GM19452 (cell line): ENCODE data around the gene LDAH.

Source experiments
- ATAC-seq: cut with Tn5 transposase; IDR thresholded peaks from one replicate; pipeline ENCODE4 v1.9.1; 2021; ENCODE audit not compliant: unreplicated experiment

Gene LDAH

DNA sequence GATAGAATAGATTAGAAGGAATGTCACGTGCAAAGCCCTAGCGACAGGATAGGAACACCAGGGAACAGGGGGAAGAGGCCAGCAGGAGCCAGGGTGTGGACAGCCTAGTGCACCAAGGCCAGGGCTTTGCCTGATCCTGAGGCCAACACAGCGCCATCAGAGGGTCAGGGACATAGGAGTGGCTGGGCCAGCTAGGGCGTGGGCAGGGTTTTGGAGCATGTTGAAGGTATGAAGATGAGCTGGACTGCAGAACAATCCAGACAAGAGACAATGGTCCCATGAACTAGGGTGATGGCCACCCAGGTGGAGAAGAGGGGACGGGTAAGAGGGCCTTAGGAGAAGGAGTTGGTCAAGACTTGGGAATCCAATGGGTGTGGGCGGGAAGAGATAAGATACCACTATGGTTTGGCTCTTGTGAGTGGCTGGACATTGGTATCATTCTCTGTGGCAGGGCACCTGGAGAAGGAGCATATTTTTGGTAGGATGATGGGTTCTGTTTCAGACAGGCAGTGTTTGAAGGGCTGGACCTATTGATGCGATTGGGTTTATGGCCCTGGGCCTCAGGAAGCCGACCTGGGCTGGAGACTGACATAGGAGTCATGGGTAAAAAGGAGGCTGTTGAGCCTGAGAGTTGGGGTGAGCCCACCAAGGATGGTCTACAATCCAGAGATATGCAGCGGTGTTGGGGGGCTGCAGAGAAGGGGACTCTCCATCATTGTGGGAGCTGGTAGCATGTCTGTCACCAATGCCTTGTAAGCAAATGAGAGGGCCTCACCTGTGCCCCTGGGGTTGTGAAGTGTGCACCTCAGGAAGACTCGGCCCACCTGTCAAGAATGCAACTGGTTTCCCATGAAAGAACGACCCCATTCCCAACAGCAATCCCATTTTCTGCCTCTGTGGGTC lies 170.0 kb downstream of the LDAH start:
- no peak for ATAC-seq

DNA sequence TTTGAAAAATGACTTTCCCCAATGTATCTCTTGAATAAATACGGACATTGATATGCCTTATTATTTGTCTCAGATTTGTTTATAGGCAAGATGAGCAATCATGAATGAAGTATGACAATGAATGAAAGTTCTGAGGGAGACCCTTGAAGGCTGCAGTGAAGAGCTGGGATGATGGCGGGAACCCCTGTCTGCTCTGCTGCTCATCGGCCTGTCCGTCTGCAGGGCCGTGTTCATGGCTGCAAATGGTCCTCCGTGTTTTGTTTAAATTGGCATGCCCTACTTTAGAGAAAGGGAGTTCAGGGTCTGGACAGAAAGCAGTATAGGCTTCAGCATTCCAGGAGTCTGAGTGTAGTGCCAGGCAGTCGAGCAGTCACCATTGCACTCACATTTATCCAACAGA lies 170.8 kb downstream of the LDAH start:
- ATAC-seq: no peak

DNA sequence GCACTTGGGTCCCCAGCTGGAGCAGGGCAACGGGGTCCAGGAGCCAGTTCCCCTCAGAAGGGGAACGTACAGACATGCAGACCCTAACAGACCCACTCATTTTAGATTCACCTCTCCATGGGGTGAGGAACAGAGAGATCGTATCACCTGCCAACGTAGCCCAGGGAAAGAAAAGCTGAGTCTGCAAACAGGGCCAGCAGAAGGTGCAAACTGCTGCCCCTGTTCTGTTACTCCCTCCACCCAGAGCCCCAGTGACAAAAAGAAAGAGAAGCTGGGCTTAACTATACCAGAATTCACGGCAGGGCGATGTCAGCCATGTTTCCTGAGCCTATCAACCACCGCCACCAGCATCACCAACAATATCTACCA lies 171.2 kb downstream of the LDAH start:
- no peak for ATAC-seq

- ATAC-seq: peak; percentile 96
Observed at GRCh38 chr2:20650877-20651730, 171.8 kb downstream of the LDAH start, which contains the start of gene HS1BP3. Gene HS1BP3, minus strand, starts transcription at chr2:20651098. Its CDS starts 35 bp downstream, at chr2:20651063.

- ATAC-seq: peak; percentile 13
Observed at GRCh38 chr2:20650393-20650876, 172.5 kb downstream of the LDAH start.

GRCh38 chr2:20649976-20650375 lies 172.9 kb downstream of the LDAH start:
- no peak for ATAC-seq

- ATAC-seq: no peak
Observed at GRCh38 chr2:20649576-20649975, 173.3 kb downstream of the LDAH start.

DNA sequence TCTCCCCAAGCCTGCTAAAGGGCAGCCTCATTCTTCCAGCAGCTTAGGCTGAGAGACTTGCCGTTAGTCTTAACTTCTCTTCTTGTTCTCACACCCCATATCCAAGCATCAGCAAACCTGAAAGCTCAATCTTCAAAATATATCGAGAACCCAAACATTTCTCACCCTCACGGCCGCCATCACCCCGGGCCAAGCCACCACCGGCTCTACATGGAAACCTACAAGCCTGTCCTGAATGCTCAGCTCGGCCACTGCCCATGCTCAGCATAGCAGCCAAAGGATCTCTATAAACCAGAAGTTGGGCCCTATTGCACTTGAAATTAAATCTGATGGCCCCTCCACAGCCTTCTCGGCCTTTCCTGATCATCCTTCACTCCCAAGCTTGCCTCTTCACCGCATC lies 174.1 kb downstream of the LDAH start:
- no peak for ATAC-seq

DNA sequence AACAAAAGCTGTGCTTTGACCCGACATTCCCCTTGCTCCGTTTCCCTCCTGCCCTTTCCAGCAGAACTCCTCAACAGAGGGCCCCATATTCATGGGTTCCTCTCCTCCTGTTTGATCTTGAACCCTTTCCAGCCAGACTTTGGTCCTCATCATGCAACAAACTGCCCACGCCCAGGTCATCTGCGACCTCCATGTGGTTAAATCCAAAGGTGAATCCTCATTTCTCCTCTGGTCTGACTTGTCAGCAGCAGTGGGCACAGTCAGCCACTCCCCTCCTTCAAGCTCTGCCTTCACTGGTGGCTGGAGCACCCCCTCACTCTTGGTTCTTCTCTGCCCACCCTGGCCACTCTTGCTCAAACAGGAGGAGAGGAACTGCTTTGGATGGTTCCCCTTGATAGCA lies 174.7 kb downstream of the LDAH start:
- no peak for ATAC-seq

- ATAC-seq: no peak
Observed at GRCh38 chr2:20647738-20648137, 175.2 kb downstream of the LDAH start.

DNA sequence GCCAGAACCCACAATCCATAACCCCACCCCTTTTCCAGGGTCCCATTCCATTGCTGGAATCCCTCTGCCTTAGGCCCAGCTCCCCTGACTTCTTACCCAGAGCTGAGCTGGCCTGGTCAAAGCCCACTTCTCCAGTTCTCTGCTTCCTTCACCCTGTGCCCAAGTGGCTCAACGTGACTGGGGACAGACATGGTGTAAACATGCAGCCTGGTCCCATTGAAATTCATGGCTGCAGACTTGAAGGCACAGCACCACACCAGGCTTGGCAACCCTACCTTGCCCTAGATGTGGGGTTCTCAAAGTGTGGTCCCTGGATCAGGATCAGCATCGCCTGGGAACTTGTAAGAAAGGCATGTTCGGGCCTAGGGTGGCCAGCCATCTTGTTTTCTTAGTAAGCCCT lies 175.7 kb downstream of the LDAH start:
- ATAC-seq: no peak

GRCh38 chr2:20646446-20646845 lies 176.5 kb downstream of the LDAH start:
- ATAC-seq: no peak

GRCh38 chr2:20645761-20646160 lies 177.1 kb downstream of the LDAH start:
- ATAC-seq: no peak

DNA sequence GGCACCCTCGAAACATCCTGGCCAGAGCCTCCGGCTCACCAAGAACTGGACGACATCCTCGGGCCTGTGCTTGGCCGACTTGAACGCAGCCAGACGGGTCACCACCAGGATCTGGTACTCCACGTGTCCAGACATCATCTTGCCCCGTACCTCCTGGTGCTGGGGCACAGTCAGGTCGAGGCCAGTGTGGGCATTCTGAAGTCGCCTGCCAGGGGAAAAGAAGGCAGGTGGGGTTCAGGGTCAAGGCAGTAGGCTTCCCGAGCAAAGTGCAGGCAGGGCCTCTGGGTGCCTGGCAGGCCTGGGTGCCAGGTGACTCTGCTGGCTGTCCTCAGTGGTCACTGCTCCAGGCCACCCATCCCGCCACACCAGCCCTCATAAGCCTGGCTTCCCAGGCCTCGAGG lies 177.6 kb downstream of the LDAH start:
- ATAC-seq: no peak

GRCh38 chr2:20643826-20644225 lies 179.1 kb downstream of the LDAH start:
- no peak for ATAC-seq

- no peak for ATAC-seq
Observed at GRCh38 chr2:20643060-20643459, 179.8 kb downstream of the LDAH start.

DNA sequence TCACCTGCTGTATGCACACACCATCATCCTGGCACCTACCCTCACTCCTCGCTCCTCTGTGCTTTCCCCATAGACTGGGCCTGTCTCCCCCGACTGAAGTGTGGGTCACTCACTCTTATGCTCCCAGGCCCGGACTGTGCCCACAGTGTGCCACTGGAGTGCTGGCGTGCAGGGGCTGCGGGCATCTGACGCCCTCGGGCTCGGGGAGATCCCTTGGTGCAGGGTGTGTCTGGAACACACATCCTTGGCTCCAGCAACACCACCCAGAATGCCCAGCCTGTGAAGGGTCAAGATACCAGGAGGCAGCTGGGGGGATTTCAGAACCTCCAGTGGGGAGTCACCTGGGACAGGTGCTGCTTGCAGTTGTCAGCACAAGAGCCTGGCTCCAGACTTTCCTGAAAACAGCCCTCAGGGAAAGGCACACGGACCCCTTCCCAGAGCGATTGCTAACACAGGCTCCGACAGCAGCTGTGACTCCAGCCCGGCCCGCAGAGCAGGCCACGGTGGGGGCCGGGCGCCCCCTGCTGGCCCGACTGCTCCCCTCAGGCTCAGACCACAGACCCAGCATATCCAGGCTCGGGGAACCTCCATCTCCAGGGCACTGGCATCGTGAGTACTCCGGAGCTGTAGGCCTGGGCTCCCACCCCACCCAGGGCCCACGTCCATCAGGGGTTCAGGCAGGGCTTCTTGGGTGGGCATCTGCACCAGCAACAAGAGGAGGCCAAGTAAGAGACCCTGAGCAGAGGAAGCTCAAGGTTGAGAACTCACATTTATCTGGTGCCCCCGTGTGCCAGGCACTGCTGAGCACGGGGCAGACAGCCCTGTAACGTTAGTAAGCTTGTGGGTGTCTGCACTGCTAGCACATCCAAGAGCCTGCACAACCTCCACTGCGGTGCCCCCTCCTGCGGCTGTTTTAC lies 180.6 kb downstream of the LDAH start:
- peak; percentile 97 for ATAC-seq

DNA sequence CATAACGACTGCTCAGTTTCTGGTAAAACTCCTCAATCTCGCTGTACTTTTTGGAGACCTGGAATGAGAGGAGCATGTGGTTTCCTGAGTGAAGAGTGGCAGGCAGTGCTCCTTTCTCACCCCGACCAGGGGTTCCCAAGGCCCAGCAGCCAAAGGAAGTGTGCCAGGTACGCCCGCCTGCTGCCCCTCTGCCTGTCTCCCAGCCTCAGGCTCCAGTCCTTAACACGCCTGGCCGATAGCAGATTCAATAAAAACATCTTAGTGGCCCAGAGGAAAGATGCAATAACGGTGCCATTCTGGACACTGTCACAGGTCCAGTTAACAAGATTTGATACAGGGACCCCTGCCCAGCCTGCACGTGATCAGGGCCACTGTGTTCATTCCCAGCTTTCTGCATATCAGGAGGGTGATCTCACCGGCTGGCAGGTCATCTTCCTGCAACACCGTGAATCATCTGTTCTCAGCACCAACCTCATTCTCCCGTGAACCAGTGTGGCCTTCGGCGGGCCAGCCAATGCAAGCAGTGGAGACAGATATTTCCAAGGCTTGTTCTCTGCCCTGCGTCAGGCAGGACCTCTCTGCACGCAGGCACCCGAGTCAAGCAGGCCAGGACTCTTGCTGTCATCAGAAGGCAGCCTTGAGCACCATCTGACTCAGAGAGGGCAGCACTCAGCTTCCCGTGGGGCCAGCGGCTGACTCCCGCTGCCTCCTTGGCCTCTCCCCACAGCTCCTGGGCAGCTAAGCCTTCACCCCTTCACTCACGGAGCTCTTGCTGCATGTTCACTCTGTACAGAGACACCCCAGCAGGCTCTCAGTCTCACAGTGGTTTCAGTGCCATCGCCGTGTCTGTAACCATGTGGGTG lies 181.5 kb downstream of the LDAH start:
- no peak for ATAC-seq

GRCh38 chr2:20640411-20641122 lies 182.3 kb downstream of the LDAH start:
- ATAC-seq: no peak
